GM12872 (cell line): Measurements from ENCODE around the gene TMEM19.

ENCODE experiments used
- TF ChIP-seq, protein P1 (sequence below): IDR thresholded peaks from 3 replicates; pipeline ENCODE4 v1.5.1; 2011; ENCODE audit warnings: low read depth, mild to moderate bottlenecking, low read length, moderate library complexity; ENCODE audit not compliant: insufficient read depth

The TMEM19 gene

DNA sequence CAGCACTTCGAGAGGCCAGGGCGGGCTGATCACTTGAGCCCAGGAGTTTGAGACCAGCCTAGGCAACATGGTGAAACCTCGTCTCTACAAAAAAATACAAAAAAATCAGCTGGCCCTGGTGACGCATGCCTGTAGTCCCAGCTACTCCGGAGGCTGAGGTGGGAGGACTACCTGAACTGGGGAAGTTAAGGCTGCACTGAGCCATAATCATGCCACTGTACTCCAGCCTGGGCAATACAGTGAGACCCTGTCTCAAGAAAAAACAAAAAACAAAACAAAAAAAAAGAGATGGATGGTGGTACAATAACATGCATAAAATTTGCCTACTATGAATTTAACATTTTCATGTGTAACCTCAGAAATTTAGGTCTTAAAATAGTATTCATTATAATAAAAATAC is 19.6 kb upstream of the TMEM19 start:
- TF ChIP-seq, protein P1, sequence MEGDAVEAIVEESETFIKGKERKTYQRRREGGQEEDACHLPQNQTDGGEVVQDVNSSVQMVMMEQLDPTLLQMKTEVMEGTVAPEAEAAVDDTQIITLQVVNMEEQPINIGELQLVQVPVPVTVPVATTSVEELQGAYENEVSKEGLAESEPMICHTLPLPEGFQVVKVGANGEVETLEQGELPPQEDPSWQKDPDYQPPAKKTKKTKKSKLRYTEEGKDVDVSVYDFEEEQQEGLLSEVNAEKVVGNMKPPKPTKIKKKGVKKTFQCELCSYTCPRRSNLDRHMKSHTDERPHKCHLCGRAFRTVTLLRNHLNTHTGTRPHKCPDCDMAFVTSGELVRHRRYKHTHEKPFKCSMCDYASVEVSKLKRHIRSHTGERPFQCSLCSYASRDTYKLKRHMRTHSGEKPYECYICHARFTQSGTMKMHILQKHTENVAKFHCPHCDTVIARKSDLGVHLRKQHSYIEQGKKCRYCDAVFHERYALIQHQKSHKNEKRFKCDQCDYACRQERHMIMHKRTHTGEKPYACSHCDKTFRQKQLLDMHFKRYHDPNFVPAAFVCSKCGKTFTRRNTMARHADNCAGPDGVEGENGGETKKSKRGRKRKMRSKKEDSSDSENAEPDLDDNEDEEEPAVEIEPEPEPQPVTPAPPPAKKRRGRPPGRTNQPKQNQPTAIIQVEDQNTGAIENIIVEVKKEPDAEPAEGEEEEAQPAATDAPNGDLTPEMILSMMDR: no peak

DNA sequence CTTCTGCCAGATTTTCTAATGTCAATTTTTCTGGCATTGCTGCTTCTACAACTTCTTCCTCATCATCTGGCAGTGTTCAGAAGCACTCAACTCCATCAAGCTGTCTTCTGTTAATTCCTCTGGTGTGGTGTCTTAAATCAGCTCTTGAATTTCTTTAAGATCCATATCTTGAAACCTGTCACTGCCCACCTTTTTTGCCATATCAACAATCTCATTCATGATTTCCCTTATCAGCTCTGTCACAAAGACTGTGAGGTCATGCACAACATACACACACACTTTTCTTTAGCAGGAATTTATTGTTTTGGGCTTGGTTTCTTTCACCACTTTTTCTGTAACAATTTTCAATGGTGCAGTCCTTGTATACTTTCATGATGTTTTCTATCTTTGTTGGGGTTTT is 14.6 kb upstream of the TMEM19 start:
- TF ChIP-seq, protein P1: no peak

DNA sequence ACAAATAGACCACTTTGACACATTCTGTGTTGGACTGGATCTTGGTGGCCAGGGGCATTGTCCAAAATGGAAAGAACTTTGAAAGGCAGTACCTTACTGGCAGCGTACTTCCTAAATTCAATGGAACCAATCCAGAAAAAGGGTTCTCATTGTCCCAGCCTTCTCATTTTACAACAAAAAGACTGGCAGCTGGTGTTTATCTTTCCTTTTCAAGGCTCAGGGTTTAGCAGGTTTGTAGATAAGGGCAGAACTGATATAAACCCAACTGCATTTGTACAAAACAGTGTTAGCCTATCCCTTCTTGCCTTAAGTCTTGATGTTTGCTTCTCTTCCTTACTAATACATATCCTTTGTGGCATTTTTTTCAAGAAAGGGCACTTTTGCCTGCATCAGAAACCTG is 14.1 kb upstream of the TMEM19 start:
- TF ChIP-seq, protein P1: no peak

DNA sequence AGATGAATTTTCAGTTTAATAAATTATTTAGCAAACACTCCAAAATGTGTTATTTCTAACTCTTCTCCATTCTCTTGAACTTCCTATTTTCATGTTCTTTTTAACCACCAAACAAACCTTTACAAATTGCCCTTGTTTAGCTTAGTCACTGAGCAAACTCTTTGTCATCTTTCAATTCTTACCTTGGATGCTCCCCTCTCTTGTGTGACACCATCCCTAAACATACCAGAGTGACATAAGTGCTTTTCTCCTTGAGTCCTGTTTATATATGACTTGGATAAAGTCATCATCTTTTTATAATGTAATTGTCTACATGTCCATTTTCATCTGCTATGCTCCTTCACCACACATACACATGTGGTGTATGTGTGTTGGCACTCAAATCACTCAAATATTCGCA is 3.4 kb upstream of the TMEM19 start:
- TF ChIP-seq, protein P1: no peak

DNA sequence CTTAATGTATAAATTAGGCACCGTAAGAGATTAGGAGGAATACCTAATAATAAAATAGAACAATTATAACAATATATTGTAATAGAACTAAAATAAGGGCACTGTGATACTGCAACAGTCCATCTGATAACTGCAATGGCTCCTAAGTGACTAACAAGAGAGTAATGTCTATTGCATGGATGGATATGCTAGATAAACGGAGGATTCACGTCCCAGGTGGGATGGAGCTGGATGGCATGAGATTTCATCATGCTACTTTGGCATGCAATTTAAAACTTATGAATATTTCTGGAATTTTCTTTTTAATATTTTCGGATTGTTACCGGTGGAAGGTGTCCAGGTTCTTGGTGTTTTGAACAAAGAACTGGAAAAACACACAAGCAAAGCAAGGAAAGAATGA is 2.2 kb upstream of the TMEM19 start:
- TF ChIP-seq, protein P1: no peak

DNA sequence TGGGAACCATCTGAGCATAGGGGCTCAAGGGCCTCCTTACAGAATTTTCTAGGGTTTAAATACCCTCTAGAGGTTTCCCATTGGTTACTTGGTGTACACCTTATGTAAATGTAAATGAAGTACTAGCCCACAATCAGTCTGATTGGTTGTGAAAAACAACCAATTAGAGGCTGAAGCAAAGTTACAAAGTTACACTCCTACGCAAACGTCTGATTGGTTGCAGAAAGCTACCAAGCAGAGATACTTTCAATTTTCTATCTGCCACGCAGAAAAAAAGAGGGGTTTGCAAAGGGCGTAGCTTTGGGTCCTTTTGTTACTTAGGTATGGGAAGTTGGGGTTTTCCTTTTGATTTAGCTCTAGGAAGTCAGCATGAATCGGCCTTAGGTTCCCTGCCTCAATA is 1.8 kb upstream of the TMEM19 start:
- TF ChIP-seq, protein P1: no peak

DNA sequence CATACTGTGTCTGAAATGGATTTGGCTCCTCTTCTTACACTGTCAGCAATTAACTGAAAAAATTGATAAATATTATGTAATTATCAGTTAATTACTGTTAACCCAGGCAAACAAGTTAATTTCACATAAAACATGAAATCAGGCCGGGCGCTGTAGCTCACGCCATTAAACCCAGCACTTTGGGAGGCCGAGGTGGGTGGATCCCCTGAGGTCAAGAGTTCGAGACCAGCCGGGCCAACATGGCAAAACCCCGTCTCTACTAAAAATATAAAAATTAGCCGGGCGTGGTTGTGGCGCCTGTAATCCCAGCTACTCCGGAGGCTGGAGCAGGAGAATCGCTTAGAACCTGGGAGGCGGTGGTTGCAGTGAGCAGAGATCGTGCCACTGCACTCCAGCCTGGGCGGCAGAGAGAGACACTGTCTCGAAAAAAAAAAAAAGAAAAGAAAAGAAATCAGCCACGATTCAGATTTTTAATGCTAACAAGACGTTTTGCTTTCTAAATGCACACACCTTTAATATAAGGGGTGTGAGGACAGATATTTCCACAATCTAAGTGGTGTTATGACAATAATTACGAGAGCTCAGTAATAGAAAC is 473 bp upstream of the TMEM19 start:
- TF ChIP-seq, protein P1: no peak

DNA sequence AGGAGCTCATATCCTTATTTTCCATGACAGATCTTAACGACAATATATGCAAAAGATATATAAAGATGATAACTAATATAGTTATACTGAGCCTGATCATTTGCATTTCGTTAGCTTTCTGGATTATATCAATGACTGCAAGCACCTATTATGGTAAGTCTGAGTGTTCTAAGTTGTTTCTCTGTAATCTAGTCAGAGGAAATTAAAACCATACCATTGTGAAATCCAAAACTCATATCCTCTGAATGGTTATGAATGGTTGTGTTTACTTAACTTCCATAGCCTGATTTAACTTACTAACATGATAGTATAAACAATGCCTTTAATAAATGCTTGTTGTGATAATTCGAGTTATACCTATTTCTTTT is 760 bp downstream of the TMEM19 start:
- TF ChIP-seq, protein P1: no peak
